ENCODE data around the gene TSSK1B.

DNA sequence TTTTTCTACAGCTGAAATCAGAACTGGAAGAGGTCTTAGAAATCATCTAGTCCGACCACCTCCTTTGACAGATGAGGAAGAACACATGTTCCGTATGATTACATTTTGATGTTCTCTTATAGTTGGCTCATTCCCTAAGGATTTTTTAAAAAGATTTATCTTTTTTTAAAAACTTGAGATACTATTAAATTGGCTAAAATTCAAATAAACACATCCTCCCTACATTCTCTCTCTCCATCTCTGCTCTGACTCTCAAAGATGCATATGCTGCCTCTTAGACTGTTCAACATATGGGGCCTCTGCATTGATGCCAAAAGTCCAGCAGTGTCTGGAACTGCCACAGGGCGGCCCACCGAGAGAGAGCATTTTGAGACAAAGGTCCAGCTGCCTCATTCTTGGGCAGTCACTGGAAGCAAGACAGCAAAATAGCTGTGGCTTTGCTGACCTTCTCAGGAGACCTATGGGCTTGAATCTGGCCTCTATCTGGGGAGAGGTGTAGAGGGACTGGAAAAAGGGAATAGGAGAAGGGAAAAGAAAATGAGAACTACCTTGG, 12.8 kb upstream of the TSSK1B start:
- TF ChIP-seq, protein P1, sequence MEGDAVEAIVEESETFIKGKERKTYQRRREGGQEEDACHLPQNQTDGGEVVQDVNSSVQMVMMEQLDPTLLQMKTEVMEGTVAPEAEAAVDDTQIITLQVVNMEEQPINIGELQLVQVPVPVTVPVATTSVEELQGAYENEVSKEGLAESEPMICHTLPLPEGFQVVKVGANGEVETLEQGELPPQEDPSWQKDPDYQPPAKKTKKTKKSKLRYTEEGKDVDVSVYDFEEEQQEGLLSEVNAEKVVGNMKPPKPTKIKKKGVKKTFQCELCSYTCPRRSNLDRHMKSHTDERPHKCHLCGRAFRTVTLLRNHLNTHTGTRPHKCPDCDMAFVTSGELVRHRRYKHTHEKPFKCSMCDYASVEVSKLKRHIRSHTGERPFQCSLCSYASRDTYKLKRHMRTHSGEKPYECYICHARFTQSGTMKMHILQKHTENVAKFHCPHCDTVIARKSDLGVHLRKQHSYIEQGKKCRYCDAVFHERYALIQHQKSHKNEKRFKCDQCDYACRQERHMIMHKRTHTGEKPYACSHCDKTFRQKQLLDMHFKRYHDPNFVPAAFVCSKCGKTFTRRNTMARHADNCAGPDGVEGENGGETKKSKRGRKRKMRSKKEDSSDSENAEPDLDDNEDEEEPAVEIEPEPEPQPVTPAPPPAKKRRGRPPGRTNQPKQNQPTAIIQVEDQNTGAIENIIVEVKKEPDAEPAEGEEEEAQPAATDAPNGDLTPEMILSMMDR (IDR thresholded peaks at IDR 0.05; ENCODE audit: insufficient read depth, low read length, poor library complexity, severe bottlenecking): no peak
- TF ChIP-seq EZH2phosphoT487 (conservative IDR thresholded peaks at IDR 0.05; ENCODE audit: low read length): no peak
